NT2/D1 (cell line): ENCODE measurements around the gene TMEM132C.

Experiments
- DNase-seq: peaks from one replicate; pipeline ENCODE4 v3.0.0-alpha.2; 2011; ENCODE audit warnings: low read depth, low spot score
- H3K27me3 ChIP-seq: 2 replicates; pipeline ENCODE4 v1.6.0; 2011; ENCODE audit warnings: mild to moderate bottlenecking; ENCODE audit not compliant: insufficient read length, insufficient read depth
- H3K36me3 ChIP-seq: 2 replicates; pipeline ENCODE4 v1.6.1; 2011; ENCODE audit warnings: mild to moderate bottlenecking, low read length, mixed read lengths; ENCODE audit not compliant: insufficient read depth, insufficient read length
- H3K4me1 ChIP-seq: 2 replicates; pipeline ENCODE4 v1.5.1; 2011; ENCODE audit not compliant: insufficient read depth, insufficient read length
- H3K4me3 ChIP-seq: 2 replicates; pipeline ENCODE4 v1.5.1; 2011; ENCODE audit warnings: low read depth; ENCODE audit not compliant: insufficient read length
- H3K9ac ChIP-seq: 2 replicates; pipeline ENCODE4 v1.6.0; 2011; ENCODE audit warnings: low read depth; ENCODE audit not compliant: insufficient read length
- H3K9me3 ChIP-seq: 2 replicates; pipeline ENCODE4 v1.5.1; 2011; ENCODE audit warnings: mild to moderate bottlenecking, low read length; ENCODE audit not compliant: insufficient read depth
- SUZ12 ChIP-seq: IDR thresholded peaks from 2 replicates; pipeline ENCODE4 v1.6.1; 2011; ENCODE audit not compliant: insufficient read length, insufficient read depth; ENCODE audit errors: extremely low read depth
- YY1 ChIP-seq: IDR thresholded peaks from 2 replicates; pipeline ENCODE4 v1.6.1; 2011; ENCODE audit not compliant: insufficient read length, insufficient read depth
- ZNF274 ChIP-seq: IDR thresholded peaks from 2 replicates; pipeline ENCODE4 v1.6.1; 2011; ENCODE audit warnings: mild to moderate bottlenecking, low read depth, low read length

Gene TMEM132C

DNA sequence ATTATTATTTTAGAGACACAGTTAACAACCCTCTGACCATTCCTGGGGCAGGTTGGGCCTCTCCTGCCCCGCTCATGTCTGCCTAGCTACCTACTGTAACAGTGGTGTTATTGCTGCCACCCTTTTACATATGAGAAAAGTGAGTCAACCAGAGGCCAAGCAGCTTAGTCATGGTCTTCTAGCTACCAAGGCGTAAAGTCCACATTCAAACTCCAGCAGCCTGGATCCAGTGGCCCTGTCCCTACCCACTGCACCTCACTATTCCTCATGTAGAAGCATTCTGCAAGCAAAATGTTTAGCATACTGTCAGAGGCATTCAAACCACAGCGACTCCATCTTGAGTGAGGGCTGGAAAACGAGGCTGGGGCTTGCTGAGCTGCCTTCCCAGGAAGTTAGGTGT, 461.0 kb downstream of the TMEM132C start:
- DNase-seq: no peak
- no peak for TF ChIP-seq YY1
- no peak for TF ChIP-seq SUZ12
- TF ChIP-seq ZNF274: no peak

DNA sequence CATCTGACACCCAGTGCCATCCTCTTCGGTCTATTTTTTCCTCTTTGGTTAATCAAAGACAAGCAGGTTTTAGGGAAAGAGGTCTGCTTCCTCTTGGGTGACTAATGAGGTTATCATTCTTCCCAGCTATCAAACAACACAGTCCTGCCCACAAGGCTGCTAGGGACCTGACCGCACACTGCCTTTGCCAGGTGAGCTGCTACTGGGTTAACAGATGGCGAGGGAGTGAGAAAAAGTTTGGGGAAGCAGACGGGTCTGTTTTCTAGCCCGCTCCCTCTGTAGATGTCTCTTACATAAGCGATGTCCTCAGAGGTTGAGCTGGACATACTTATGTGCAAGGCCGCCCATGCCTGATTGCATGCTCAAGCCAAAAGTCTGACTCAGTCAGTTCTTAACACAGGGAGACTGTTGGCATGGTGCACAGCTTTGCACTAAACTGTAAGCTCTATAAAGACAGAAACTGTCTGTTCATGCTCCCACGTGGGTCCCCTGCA, 462.7 kb downstream of the TMEM132C start:
- TF ChIP-seq SUZ12: no peak
- DNase-seq: no peak
- H3K27me3 ChIP-seq: peaks cover 7% of the 10 kb centered on the region
- H3K9ac ChIP-seq: no peak overlapping the region
- no peaks in the 10 kb centered on the region for H3K9me3 ChIP-seq
- no peaks in the 10 kb centered on the region for H3K36me3 ChIP-seq
- no peak overlapping the region for H3K4me3 ChIP-seq
- peaks cover 4% of the 10 kb centered on the region for H3K4me1 ChIP-seq

More for the DNA sequence above, 461.0 kb downstream of the TMEM132C start:
- Histone ChIP-seq H3K4me1 (peaks cover 4% of the 10 kb centered on the region), H3K27me3 (peaks cover 7% of the 10 kb centered on the region), H3K9me3 (no peaks in the 10 kb centered on the region), H3K4me3 (no peak overlapping the region), H3K36me3 (no peaks in the 10 kb centered on the region), H3K9ac (no peak overlapping the region)

DNA sequence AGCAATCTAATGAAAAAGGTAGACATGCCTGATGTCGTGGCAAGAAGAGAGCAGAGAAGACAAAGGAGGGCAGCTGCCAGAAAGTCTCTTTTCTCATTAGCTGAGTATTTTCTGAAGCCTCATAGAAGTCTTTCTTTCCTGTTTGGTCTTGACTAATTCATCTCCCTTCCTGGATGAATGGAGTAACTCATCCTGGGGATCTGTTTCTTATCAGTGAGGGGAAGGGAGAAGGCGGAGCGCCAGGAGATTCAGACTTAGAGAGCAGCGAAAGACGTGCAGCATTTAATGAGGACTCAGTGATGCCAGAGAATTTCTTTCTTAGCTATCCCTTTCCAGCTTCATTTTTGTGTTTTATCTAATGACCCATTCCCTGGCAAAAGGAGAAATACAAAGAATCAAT, 467.4 kb downstream of the TMEM132C start:
- TF ChIP-seq ZNF274: no peak
- TF ChIP-seq SUZ12: no peak
- no peak for TF ChIP-seq YY1
- Histone ChIP-seq H3K9me3 (0 out of 2 replicates have a peak, but pooled peaks cover 6% of the 10 kb centered on the region), H3K4me3 (no peak overlapping the region), H3K9ac (no peak overlapping the region), H3K27me3 (peaks cover 7% of the 10 kb centered on the region), H3K36me3 (no peaks in the 10 kb centered on the region), H3K4me1 (no peaks in the 10 kb centered on the region)
- no peak for DNase-seq

DNA sequence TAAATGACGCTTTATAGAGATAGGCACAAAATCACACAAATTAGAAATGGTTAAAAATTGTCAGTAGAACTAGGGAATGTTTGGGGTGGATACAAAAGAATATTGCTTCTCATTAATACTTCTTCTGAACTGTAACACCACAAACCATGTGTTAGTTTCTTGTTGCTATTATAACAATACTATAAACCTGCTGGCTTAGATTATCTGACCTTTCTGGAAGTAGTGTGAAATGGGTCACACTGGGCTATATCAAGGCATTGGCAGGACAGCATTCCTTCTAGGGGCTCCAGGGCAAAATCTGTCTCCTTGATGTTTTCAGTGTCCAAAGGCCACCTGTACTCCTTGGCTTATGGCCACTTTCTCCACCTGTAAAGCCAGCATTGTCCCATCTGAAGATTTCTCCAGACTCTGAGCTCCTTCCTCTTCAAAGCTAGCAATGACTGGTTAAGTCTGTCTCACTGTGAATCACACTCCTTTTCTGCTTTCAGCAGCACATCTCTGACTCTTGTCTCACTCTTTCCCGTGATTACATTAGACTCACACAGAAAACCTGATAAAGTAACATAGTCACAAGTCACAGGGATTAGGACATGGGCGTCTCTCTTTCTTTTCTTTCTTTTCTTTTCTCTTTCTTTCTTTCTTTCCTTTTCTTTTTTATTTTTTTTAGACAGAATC, 470.5 kb downstream of the TMEM132C start:
- Histone ChIP-seq H3K9ac (no peak overlapping the region), H3K27me3 (no peaks in the 10 kb centered on the region), H3K4me3 (no peak overlapping the region)

DNA sequence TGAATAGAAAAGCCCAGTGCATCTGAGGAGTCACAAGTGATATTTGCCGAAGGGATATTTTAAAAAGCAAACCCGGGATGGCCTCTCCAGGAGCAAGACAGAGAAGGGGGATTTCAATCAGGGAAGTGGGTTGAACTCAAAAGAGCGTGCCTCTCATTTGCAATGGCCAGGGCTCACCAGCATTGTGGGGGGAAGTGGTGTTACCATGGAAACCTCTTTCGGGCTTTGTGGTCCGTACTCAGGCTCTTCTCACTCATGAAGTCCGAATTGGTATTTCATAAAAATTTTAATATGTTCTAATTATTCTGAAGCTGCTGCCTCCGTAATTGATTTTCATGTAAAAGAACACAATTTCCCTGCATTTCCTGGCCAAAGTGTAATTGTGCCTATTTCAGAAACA, 476.9 kb downstream of the TMEM132C start:
- Histone ChIP-seq H3K9me3 (peaks cover 11% of the 10 kb centered on the region; the same call in 1 of the 2 replicates), H3K9ac (no peak overlapping the region), H3K36me3 (no peaks in the 10 kb centered on the region), H3K4me1 (no peaks in the 10 kb centered on the region), H3K4me3 (no peak overlapping the region), H3K27me3 (no peaks in the 10 kb centered on the region)
- TF ChIP-seq ZNF274 (no peak), YY1 (no peak), SUZ12 (no peak)
- DNase-seq: no peak

More for the DNA sequence above, 470.5 kb downstream of the TMEM132C start:
- H3K4me1 ChIP-seq: no peaks in the 10 kb centered on the region
- TF ChIP-seq ZNF274 (no peak), YY1 (no peak), SUZ12 (no peak)
- no peaks in the 10 kb centered on the region for H3K36me3 ChIP-seq
- no peak for DNase-seq
- H3K9me3 ChIP-seq: peaks cover 13% of the 10 kb centered on the region; the same call in 1 of the 2 replicates

DNA sequence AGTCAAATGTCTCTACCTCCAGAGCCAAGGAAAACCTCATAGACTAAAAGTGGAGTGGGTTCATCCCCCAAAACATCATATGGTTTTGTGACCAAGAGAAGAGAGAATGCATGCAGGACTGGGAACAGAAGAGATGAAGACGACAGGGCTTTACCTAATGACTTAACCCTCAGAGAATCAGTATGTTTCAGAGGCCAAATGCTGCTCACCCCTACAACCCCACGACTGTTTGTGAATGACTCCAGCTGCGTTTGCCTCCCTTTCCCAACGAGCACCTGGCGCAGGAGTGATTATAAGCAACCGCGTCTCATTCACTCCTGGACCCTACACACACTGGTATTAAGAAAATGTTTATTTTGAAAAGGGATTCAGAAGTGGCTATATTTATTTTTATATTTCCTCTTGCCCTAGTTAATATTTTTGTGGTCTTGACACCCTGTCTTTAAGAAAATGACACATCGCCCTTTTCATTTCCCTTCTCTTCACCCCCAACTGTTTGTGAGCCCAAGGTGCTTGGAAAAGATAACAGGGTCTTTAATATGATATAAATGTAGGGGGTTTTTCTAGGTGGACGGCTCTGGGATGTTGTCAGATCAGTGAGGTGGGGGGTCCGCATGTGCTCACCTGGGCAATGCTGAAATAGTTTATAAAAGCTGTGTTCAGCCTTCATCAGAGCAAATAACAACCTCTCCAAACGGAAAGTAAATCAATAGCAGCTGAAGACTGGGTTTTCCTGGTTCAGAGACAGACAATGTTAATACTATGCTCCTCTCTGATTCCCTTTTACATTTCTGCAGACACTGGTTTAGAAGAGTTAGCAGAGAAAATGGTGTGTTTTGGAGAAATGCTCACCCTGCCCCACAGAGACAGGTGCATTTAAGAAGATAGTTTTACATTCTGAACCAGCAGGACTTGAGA, 479.1 kb downstream of the TMEM132C start:
- no peaks in the 10 kb centered on the region for H3K27me3 ChIP-seq
- H3K4me3 ChIP-seq: no peak overlapping the region
- no peaks in the 10 kb centered on the region for H3K9me3 ChIP-seq
- DNase-seq: no peak
- H3K9ac ChIP-seq: no peak overlapping the region
- no peaks in the 10 kb centered on the region for H3K36me3 ChIP-seq
- no peak for TF ChIP-seq YY1
- no peak for TF ChIP-seq ZNF274
- TF ChIP-seq SUZ12: no peak
- H3K4me1 ChIP-seq: no peaks in the 10 kb centered on the region

DNA sequence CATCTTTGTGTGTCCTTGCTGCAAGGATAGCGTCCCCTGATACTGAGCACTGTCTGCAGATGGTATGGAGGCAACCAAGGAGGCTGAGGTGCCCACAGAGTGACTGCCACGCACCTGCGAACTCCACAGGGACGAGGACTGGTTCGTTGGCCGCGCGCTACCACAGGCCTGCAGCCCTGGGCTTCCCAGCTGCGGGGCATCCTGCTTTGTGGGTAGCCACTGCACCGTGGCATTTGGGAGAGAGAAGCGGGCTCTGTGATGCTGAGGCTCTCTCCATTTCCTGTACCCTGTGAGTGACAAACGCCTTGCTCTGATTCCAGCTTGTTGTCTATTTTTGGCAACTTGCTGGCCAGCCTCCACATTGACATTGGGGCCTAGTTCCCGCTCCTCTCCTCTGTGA, 480.5 kb downstream of the TMEM132C start:
- TF ChIP-seq ZNF274 (no peak), YY1 (no peak), SUZ12 (no peak)
- Histone ChIP-seq H3K4me1 (no peaks in the 10 kb centered on the region), H3K36me3 (no peaks in the 10 kb centered on the region), H3K27me3 (no peaks in the 10 kb centered on the region), H3K9ac (no peak overlapping the region), H3K9me3 (no peaks in the 10 kb centered on the region), H3K4me3 (no peak overlapping the region)
- DNase-seq: no peak
